ENCODE measurements around the gene METTL17.

GRCh38 chr14:21036751-21037150, 47.0 kb downstream of the METTL17 start:
- no peak for TF ChIP-seq ZFX (IDR thresholded peaks at IDR 0.05; ENCODE audit: borderline replicate concordance)
- TF ChIP-seq, protein P1, sequence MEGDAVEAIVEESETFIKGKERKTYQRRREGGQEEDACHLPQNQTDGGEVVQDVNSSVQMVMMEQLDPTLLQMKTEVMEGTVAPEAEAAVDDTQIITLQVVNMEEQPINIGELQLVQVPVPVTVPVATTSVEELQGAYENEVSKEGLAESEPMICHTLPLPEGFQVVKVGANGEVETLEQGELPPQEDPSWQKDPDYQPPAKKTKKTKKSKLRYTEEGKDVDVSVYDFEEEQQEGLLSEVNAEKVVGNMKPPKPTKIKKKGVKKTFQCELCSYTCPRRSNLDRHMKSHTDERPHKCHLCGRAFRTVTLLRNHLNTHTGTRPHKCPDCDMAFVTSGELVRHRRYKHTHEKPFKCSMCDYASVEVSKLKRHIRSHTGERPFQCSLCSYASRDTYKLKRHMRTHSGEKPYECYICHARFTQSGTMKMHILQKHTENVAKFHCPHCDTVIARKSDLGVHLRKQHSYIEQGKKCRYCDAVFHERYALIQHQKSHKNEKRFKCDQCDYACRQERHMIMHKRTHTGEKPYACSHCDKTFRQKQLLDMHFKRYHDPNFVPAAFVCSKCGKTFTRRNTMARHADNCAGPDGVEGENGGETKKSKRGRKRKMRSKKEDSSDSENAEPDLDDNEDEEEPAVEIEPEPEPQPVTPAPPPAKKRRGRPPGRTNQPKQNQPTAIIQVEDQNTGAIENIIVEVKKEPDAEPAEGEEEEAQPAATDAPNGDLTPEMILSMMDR (IDR thresholded peaks at IDR 0.05), result no peak

Measured in 22Rv1 (cell line).